ENCODE results near the gene RBM15B.
"Not testable (repeated sequence)": the region's sequence is repeated elsewhere in the genome, so short reads cannot be mapped to it uniquely, and the experiment has no call there.

The RBM15B gene

DNA sequence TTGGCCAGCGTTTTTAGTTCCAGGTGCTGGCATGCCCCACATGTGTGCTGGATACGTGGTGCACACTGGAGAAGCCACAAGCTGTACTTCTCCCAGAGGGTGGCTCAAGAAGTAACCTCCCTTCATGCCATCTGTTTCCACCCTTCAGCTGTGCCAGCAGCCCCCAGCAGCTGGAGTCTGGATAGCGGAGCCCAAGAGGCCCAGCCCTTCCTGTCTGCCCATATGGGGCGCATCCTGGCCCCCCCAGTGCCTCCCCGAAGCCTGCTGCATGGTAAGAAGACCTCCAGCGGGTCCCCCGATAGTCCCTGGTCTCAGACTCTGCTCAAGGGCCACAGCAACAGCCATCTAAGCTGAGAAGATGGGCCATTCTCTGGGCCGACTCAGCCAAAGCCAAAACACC is 11.8 kb upstream of the RBM15B start:
- no peak for DNase-seq (ENCODE audit: low read depth in 2 of 2)

DNA sequence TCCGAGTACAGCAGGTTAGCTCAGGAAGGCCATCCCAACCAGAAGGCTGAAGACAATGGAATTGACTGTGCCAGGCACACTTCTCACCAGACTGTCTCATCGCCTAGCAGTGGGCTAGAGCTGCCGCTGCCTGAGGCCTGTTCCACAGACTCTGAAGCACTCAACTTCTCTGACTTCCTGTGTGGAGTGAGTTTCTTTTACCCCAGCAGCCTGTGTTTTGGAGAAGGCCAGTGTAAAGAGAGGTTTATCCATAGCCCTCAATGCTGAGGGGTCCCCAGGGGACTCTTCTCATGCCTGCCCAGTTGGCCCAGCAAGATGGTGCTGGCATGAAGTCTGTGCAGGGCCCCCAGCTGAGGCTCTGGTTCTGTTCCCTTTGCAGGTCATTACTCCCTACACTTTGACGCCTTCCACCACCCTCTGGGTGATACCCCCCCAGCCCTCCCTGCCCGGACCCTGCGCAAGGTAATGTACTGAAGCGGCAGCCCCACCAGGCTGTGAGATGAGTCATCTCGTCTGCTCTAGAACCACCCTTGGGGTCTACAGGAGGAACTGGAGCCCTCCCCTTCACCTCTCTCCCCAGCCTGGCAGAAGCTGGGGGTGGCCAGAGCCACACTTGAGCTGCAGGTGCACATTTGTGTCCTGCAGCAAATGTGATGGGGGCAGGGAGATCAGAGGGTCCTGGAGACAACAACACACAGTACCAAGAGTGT is 11.2 kb upstream of the RBM15B start:
- no peak for DNase-seq (ENCODE audit: low read depth in 2 of 2)

DNA sequence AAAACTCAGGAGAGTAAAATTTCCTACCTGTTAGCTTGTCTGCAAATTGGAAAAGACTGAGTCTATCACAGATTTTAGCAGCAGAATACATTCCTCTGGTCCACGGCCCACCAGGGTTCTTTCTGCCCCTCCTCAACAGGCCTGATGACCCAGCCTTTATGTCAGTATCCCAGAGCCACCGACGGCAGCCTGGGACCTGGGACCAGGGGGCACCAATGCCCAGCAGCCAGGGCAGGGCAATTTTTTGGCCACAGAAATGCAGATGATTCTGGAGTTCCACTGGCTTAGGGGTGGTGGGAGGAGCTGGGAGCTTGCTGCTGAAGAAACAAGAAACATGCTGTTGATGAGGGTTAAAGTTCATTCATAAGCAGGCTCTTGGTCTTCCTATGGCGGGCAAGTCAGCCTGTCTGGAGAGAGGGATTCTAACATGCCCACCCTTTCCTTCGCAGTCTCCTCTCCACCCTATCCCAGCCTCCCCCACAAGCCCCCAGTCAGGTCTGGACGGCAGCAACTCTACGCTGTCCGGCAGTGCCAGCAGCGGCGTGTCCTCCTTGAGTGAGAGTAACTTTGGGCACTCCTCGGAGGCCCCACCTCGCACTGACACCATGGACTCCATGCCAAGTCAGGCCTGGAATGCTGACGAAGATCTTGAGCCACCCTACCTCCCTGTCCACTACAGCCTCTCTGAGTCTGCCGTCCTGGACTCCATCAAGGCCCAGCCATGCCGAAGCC is 10.3 kb upstream of the RBM15B start:
- no peak for DNase-seq (ENCODE audit: low read depth in 2 of 2)

DNA sequence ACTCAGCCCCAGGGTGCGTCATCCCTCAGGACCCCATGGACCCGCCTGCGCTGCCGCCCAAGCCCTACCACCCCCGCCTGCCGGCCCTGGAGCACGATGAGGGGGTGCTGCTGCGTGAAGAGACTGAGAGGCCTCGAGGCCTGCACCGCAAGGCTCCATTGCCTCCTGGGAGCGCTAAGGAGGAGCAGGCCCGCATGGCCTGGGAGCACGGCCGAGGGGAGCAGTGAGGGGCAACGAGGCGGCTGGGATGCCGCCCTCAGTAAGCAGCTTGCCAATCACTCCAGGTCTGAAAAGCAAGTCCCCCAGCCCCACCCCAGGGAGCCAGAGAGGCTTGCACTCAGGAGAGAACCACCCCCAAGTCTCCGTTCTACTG is 9.8 kb upstream of the RBM15B start:
- no peak for DNase-seq (ENCODE audit: low read depth in 2 of 2)

DNA sequence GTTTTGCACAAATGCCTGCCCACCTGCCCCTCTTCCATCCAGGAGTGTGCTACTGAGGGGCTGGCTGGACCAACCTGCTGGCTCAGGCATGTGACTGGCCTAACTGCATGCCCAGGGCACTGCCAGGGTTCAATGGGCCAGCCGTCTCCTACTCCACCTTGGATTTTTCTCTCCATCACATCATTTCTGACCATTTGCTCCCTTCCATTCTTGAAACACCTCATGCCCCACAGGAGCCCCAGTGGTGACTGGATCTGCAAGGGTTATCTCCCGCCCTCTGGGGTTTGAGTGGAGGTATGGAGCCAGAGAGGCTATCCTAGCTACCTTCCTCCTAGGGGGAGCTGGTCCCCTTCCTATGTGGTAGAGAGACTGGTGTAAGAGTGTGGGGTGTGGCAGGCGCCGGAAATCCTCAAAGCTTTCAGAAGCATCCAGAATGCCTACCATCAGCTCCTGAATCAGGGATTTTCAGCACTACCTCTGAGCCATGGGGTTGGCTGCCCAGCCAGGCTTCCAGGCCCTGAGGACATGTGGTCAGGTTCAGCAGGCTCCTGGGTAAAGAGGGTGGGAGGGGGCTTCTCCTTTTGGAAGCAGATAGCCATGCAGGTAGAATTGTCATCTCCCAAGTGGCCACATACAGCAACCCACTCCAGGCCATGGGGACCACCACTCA is 8.9 kb upstream of the RBM15B start:
- no peak for DNase-seq (ENCODE audit: low read depth in 2 of 2)

DNA sequence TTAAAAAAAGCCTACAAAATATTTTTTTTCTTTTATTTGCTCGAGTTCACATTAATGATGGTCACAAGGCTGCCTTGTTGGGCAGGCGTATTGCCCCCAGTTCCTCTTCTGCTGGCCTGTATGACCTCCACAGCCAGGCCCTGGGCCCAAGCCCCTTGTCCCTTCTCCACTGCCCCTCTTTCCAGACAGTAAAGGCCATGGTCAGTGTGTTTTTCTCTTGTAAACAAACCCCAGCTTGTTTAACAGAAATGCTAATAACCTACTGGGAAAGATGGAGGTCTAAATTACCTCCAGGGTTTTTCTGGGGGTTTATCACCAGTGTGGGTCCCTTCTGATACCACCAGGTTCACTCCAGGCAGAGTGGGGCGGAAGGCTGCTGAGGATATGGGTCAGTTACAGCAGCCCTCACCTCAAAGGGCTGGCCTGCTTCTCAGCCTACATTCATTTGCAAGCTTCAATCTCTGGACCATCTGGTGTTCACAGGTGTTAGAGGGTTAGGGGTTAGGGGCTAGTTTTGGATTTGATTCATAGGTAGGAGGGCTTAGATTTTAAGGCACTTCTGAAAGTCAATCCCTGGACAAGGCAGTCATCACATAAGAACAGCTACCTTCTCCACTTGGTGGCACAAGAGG is 8.0 kb upstream of the RBM15B start:
- DNase-seq (ENCODE audit: low read depth in 2 of 2), result no peak

DNA sequence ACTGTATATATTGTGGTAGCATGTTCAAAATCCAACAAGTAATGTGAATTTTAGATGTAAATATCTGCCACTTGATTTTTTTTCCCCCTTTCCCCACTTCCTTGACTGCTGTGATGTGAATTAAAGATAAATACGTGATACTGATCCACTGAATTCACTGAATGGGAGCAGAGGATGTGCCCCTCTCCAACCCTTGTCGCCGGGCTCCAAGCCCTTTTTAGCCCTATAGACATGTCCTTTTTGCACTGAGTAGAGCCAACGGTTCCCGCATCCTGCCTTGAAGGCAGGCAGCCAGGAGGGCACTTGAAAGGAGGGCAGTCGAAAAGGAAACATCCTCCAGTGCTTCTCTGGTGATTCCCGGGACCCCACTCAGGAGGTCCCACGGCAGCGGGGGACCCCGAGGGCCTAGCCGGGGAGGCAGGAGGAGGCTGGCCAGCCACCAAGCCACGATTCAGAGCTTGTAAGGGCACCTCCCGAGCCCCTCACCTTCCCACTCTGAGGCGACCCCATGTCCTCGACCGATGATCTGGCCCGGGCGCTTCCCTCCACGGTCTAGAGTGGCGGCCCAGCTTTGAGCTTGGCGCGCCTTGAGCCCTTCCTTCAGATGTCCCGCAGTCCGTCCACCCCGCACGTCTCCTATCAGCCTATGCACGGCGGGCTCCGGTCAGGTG is 6.9 kb upstream of the RBM15B start:
- no peak for DNase-seq (ENCODE audit: low read depth in 2 of 2)

DNA sequence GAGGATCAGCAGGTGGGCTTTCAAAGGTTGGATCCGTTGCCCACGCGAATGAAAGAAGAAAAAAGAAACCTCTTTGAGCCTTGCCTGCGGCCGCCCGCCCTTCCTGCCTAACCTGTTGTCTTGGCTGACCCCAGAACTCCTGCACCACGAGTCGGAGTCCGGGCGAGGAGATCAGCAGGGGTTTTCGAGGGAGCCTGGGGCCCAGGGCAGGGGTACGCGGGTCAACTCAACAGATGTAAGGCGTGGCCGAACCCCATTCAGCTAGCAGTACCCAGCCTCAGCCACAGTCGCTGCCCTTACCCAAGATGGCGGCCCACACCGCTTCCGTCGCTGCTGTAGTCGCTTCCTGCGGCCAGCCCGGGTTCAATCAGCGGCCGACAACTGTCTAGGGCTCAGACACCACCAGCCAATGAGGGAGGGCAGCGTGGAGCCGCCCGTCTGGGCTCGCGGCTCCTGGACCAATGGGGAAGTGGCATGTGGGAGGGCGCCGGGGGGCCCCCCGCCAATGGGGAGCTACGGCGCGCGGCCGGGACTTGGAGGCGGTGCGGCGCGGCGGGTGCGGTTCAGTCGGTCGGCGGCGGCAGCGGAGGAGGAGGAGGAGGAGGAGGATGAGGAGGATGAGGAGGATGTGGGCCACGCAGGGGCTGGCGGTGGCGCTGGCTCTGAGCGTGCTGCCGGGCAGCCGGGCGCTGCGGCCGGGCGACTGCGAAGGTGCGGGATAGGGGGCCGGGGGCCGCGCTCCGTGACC is 6.2 kb upstream of the RBM15B start, which contains the start of gene MANF:
Gene MANF (plus strand): TSS at position 566 of the 748 bp plus-strand sequence. CDS start 52 bp downstream, at position 618.
- peak; percentile 94 to 95 for DNase-seq (ENCODE audit: low read depth in 2 of 2)

DNA sequence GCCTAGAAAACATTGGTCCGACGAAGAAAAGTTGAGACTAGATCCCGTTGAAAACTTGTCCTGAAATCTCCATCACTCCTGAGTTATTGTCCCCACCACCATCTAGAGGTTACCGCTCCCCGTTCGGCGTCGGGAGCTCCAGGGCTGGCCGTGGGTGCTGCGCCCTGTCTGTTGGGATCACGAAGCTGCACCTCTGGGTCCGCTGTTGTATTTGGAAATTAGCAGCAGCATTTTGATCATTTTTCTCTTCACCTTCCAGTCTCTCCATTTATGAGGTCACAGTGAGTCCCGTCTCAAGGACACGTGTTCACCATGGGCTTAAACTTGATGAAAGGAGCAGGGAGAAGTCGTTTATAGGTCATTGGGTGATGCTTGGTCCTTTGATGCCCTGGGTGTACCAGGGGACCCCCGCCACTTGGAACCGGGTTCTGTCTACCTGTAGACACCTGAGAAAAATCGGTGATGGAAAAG is 5.4 kb upstream of the RBM15B start:
- DNase-seq (ENCODE audit: low read depth in 2 of 2), result no peak

DNA sequence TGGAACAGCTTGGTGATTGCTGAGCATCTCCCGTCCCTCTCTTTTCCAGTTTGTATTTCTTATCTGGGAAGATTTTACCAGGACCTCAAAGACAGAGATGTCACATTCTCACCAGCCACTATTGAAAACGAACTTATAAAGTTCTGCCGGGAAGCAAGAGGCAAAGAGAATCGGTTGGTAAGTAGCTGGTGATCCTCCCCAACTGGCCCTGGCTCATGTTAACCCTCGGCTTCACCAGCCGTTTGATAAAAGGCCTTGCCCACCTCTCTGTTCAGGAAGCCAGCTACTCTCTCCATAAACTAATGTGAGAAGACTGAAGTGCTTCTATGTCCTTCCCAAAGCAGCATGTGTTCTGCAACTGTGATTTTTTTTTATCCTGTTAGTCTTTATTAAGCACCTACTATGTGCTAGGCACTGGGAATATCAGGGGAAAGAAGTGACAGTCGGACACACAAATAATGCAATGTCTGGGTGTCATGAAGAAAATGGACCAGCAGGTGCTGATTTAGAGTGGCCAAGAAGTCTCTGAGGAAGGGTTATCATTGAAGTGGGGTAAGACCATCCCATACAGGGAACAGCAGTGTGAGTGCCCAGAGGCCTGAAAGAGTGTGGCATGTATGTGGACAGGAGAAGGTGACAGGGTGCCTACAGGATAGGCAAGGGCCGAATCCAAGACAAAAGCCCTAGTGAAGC is 4.8 kb upstream of the RBM15B start:
- no peak for DNase-seq (ENCODE audit: low read depth in 2 of 2)

DNA sequence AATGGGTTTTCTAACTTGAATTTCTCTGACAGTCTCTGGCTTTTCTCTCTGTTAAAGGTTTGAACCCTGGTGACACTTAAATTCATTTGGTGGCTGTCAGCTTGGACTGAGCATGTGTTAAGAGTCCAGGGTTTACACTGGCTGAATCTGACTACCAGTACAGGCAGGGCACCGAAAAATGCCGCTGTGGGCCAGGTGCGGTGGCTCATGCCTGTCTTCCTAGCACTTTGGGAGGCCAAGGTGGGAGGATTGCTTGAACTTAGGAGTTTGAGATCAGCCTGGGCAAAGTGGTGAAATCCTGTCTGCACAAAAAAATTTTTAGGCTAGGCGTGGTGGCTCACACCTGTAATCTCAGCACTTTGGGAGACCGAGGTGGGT is 4.2 kb upstream of the RBM15B start:
- DNase-seq (ENCODE audit: low read depth in 2 of 2), result no peak

DNA sequence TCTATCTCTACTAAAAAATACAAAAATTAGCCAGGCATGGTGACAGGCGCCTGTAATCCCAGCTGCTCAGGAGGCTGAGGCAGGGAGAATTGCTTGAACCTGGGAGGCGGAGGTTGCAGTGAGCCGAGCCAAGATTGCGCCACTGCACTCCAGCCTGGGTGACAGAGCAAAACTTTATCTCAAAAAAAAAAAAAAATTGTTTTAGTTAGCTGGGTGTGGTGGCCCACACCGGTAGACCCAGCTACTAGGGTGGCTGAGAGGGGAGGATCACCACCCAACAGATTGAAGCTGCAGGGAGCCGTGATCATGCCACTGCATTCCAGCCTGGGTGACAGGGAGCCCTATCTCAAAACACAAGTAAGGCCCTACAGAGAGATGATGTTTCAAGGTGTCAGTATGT is 3.8 kb upstream of the RBM15B start:
- not testable (repeated sequence) for DNase-seq (ENCODE audit: low read depth in 2 of 2)

DNA sequence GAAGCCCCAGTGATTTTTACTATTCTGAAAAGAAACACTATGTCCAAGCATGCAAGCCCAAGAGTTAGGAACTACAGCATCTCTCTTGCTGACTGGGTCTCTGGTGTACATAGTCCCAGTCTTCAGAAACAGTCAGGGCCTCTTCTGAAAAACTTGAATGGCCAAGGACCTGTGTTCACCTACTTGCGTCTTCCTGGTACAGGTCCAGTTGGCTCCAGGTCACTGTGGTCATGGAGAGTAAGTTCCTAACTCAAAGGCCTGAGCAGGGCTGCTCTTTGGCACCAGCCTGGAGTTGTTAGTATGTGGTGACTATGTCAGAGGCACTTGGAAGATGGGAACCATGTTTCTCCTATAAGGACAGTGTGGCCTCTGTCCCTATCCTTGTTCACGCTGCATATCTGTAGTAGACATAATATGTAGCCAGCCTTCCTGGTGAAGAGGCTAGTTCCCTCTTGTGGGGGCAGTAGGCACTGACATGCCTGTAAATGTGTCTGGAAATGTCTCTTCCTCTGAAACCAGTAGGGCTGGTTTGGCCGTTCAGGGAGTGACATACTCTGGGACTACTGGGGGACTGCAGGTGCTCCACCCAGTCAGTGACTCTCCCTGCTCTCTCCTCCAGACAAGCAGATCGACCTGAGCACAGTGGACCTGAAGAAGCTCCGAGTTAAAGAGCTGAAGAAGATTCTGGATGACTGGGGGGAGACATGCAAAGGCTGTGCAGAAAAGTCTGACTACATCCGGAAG is 2.6 kb upstream of the RBM15B start:
- DNase-seq (ENCODE audit: low read depth in 2 of 2), result no peak

DNA sequence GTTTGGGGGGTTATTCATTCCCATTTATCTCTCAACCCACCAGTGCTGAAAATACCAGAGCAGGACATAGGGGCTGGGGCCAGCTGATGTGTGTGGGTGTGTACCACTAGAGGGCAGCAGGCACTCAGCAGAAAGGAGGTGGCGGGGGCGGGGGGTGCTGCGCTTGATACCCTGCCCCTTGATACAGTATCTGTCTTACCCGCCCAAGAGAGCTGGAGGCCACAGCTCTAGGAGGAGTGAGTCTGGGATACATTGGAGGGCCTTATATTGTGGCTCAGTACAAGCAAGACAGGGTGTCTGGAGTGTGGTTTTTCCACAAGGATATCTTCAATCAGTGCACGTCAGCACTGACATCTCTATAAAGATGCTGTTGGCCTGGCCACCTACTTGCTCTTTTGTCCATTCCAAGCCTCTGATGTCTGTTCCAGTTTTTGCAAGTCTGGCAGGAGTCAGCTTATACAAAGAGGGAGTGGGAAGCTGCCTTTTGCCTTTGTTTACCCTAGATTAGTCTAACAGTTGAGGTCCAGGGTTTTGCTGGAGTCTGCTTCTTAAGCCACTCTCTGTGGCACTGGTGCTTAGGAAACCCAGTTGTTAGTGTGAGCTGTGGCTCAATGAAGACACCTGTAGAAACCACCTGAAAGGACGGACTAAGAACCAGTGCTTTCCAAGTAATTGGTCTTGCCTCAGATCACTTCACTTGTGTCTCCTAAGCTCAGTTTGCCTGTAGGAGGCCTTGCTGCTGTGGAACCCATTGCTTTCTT is 1.5 kb upstream of the RBM15B start:
- DNase-seq (ENCODE audit: low read depth in 2 of 2), result no peak

DNA sequence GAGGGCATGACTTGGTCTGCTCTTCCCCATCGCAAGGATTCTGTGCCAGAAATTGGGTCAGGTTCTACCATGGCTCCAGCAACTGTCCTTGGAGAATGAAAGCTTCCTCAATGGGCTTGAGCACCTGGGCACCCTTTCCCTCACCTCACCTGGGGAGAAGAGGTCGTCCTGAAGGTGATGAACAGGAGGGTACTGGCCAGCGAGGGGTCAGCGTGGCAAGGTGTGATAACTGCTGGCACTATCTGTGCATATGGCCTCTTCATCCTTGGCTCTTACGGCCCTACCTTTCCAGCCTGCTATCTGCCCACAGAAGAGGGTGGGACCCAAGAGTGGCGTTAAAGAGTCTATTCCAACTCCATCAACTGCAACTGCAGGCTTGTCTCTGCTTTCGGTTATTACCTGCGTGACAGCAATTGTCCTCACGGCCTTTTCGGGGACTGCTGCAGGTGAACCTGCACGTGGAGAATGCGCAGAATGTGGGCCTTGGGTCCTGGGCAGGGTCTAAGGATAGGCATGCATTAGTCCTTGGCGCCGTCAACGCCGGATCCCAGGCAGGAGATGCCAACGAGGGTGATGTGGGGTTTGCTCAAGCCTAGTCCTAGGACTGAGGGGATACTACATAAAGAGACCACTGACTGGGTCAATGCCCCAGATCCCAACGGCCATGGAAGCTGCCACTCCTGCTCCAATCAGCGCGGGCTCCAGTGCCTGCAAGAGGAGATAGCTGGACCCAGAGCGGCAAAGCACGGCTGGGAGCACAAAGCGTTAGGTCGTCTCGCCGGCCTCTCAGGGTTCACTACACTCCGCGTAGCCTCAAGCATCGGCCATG is 625 bp upstream of the RBM15B start:
- no peak for DNase-seq (ENCODE audit: low read depth in 2 of 2)

DNA sequence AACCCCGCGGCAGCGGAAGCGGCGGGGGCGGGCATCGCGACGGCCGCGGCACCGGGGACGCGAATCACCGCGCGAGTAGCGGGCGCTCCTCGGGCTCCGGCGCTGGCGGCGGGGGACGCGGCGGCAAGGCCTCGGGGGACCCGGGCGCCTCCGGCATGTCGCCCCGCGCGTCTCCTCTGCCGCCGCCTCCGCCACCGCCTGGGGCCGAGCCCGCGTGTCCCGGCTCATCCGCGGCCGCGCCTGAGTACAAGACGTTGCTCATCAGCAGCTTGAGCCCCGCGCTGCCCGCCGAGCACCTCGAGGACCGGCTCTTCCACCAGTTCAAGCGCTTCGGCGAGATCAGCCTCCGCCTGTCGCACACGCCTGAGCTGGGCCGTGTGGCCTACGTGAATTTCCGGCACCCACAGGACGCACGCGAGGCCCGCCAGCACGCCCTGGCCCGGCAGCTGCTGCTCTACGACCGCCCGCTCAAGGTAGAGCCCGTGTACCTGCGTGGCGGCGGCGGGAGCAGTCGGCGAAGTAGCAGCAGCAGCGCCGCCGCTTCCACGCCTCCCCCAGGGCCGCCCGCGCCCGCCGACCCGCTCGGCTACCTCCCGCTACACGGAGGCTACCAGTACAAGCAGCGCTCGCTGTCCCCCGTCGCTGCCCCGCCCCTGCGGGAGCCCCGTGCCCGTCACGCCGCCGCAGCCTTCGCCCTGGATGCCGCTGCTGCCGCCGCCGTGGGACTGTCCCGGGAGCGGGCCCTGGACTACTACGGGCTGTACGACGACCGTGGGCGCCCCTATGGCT is 675 bp downstream of the RBM15B start:
- no peak for DNase-seq (ENCODE audit: low read depth in 2 of 2)
